ENCODE results near the gene SUFU.
A peak's percentile ranks its signal among the peaks of the same experiment; 100 is the strongest.

Gene SUFU

DNA sequence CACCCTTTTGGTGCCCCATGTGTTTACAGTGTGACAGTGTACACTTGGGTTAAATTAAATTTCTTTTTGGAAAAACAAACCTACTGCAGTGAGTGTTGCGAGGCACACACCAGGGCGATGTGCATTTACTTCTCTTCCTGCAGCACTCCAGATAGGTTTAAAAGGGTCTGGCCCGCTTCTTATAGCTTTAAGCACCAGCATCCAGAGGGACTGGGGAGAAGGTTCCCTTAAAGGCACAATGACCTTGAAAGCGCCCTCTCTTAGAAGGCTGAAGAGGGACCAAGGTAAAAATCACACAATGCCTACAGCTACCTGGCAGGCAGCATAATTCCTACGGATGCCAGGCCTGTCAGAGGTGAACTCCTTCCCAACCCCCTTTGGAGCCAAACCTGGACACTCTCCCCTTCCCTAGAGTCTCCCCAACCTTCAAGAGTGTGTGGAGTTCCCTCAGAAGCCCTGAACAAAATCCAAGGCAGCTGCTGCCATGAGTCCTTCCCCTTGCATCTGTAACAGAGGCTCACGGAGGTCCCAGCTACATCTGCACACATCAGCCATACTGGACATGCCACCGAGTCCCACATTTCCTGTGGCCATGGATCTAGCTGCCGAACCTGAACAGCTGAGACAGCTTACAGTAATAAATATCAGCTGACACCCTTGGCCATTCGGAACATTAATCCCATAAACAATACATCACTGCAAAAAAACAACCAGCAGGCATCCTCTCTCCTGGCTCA is 173.7 kb downstream of the SUFU start:
- peak overlapping the region; percentile 89 for H3K27ac ChIP-seq (ENCODE audit: low read length, poor library complexity, severe bottlenecking)
- H3K9me3 ChIP-seq (ENCODE audit: control insufficient read depth, low read length): no peaks in the 10 kb centered on the region
- peaks cover 10% of the 10 kb centered on the region for H3K79me1 ChIP-seq (replicated peaks; ENCODE audit: low read length, poor library complexity, severe bottlenecking)
- peaks cover 51% of the 10 kb centered on the region for H3K4me1 ChIP-seq (ENCODE audit: control insufficient read depth, insufficient read depth, low read depth, low read length)
- peak; percentile 15 for DNase-seq
- peak overlapping the region; percentile 98 for H2AK5ac ChIP-seq (ENCODE audit: low read length, severe bottlenecking)
- H4K91ac ChIP-seq (ENCODE audit: low read length): peak overlapping the region; percentile 88
- peak overlapping the region; percentile 73 for H2BK15ac ChIP-seq (ENCODE audit: low read depth, poor library complexity, severe bottlenecking)
- no peak overlapping the region for H3K9ac ChIP-seq (ENCODE audit: low read length)
- H3K4ac ChIP-seq (ENCODE audit: low read depth in 1 of 2, low read length in 2 of 2): peak overlapping the region; percentile 77 to 79
- 49% methylated on average over 9 of the region's 9 CpGs for WGBS
- H2AFZ ChIP-seq (ENCODE audit: low read depth, low read length): no peak overlapping the region
- H3K14ac ChIP-seq (ENCODE audit: low read length in 2 of 2): no peak overlapping the region
- peak overlapping the region; percentile 74 to 90 for H3K18ac ChIP-seq (ENCODE audit: low read depth in 1 of 2, low read length in 2 of 2)
- no peak overlapping the region for H3K4me3 ChIP-seq (ENCODE audit: insufficient read depth in 1 of 2, low read depth in 1 of 2, low read length in 2 of 2)
- peak overlapping the region; percentile 91 to 97 for H2BK12ac ChIP-seq (ENCODE audit: low read length in 2 of 2)
- H3K27me3 ChIP-seq (ENCODE audit: control insufficient read depth in 1 of 2, insufficient read depth in 1 of 2, low read length in 2 of 2): no peaks in the 10 kb centered on the region
- peaks cover 14 to 18% of the 10 kb centered on the region in 2 experiments for H3K36me3 ChIP-seq (ENCODE audit: control insufficient read depth in 1 of 2, insufficient read depth in 2 of 2, low read depth in 1 of 2, low read length in 2 of 2)
- H3K4me2 ChIP-seq (ENCODE audit: low read length, poor library complexity, severe bottlenecking): no peak overlapping the region
- peak overlapping the region; percentile 64 for H2BK120ac ChIP-seq (ENCODE audit: low read depth, low read length)
- H4K8ac ChIP-seq (ENCODE audit: low read length): peak overlapping the region; percentile 52
- H2BK5ac ChIP-seq (ENCODE audit: low read depth, low read length, poor library complexity, severe bottlenecking): peak overlapping the region; percentile 33
- peak overlapping the region in 1 of 2 experiments; percentile 11 for H3K23ac ChIP-seq (ENCODE audit: low read length in 2 of 2)

DNA sequence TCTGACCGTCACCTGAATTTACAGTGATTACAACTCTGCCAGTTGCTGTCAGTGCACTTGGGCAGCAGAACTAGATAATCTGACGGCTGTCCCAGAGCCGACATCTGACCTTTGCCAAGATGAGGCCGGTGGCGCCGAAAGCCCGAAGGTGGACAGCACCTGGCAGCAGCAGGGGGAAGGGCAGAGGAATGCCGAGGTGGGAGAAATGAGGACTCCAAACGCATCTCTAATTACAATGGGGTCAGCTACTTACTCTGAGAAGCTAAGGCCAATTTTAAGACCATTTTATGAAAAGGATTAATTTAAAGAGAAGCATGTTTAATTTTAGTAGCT is 174.3 kb downstream of the SUFU start:
- Histone ChIP-seq H2BK12ac (ENCODE audit: low read length in 2 of 2) (peak overlapping the region; percentile 91 to 97), H3K36me3 (ENCODE audit: control insufficient read depth in 1 of 2, insufficient read depth in 2 of 2, low read depth in 1 of 2, low read length in 2 of 2) (peaks cover 14 to 19% of the 10 kb centered on the region in 2 experiments), H4K91ac (ENCODE audit: low read length) (peak overlapping the region; percentile 88), H3K4me1 (ENCODE audit: control insufficient read depth, insufficient read depth, low read depth, low read length) (peaks cover 50% of the 10 kb centered on the region), H2AK5ac (ENCODE audit: low read length, severe bottlenecking) (peak overlapping the region; percentile 98), H3K27ac (ENCODE audit: low read length, poor library complexity, severe bottlenecking) (no peak overlapping the region), H3K79me1 (replicated peaks; ENCODE audit: low read length, poor library complexity, severe bottlenecking) (peaks cover 10% of the 10 kb centered on the region), H3K27me3 (ENCODE audit: control insufficient read depth in 1 of 2, insufficient read depth in 1 of 2, low read length in 2 of 2) (no peaks in the 10 kb centered on the region), H3K14ac (ENCODE audit: low read length in 2 of 2) (no peak overlapping the region), H3K18ac (ENCODE audit: low read depth in 1 of 2, low read length in 2 of 2) (no peak overlapping the region), H3K9me3 (ENCODE audit: control insufficient read depth, low read length) (no peaks in the 10 kb centered on the region), H3K23ac (ENCODE audit: low read length in 2 of 2) (no peak overlapping the region), H2BK120ac (ENCODE audit: low read depth, low read length) (peak overlapping the region; percentile 24), H3K4me3 (ENCODE audit: insufficient read depth in 1 of 2, low read depth in 1 of 2, low read length in 2 of 2) (no peak overlapping the region), H2AFZ (ENCODE audit: low read depth, low read length) (no peak overlapping the region), H4K8ac (ENCODE audit: low read length) (peak overlapping the region; percentile 57), H3K4ac (ENCODE audit: low read depth in 1 of 2, low read length in 2 of 2) (peak overlapping the region; percentile 21 to 73), H3K9ac (ENCODE audit: low read length) (no peak overlapping the region), H3K4me2 (ENCODE audit: low read length, poor library complexity, severe bottlenecking) (no peak overlapping the region), H2BK5ac (ENCODE audit: low read depth, low read length, poor library complexity, severe bottlenecking) (no peak overlapping the region), H2BK15ac (ENCODE audit: low read depth, poor library complexity, severe bottlenecking) (peak overlapping the region; percentile 73)
- 71% methylated on average over 9 of the region's 9 CpGs for WGBS
- no peak for DNase-seq

GRCh38 chr10:102678842-102679289 is 175.1 kb downstream of the SUFU start:
- Histone ChIP-seq H3K4me2 (ENCODE audit: low read length, poor library complexity, severe bottlenecking) (peak overlapping the region; percentile 8), H3K14ac (ENCODE audit: low read length in 2 of 2) (no peak overlapping the region), H3K4me3 (ENCODE audit: insufficient read depth in 1 of 2, low read depth in 1 of 2, low read length in 2 of 2) (no peak overlapping the region), H2BK12ac (ENCODE audit: low read length in 2 of 2) (peak overlapping the region in 1 of 2 experiments; percentile 45), H4K8ac (ENCODE audit: low read length) (peak overlapping the region; percentile 73), H3K4me1 (ENCODE audit: control insufficient read depth, insufficient read depth, low read depth, low read length) (peaks cover 48% of the 10 kb centered on the region), H2BK15ac (ENCODE audit: low read depth, poor library complexity, severe bottlenecking) (peak overlapping the region; percentile 37), H3K9ac (ENCODE audit: low read length) (no peak overlapping the region), H2AK5ac (ENCODE audit: low read length, severe bottlenecking) (peak overlapping the region; percentile 76), H3K36me3 (ENCODE audit: control insufficient read depth in 1 of 2, insufficient read depth in 2 of 2, low read depth in 1 of 2, low read length in 2 of 2) (peaks cover 17 to 23% of the 10 kb centered on the region in 2 experiments), H3K18ac (ENCODE audit: low read depth in 1 of 2, low read length in 2 of 2) (peak overlapping the region; percentile 48 to 62), H3K27ac (ENCODE audit: low read length, poor library complexity, severe bottlenecking) (peak overlapping the region; percentile 90), H2BK120ac (ENCODE audit: low read depth, low read length) (peak overlapping the region; percentile 45), H3K27me3 (ENCODE audit: control insufficient read depth in 1 of 2, insufficient read depth in 1 of 2, low read length in 2 of 2) (no peaks in the 10 kb centered on the region), H3K9me3 (ENCODE audit: control insufficient read depth, low read length) (no peaks in the 10 kb centered on the region), H2BK5ac (ENCODE audit: low read depth, low read length, poor library complexity, severe bottlenecking) (peak overlapping the region; percentile 33), H3K79me1 (replicated peaks; ENCODE audit: low read length, poor library complexity, severe bottlenecking) (peaks cover 10% of the 10 kb centered on the region), H3K23ac (ENCODE audit: low read length in 2 of 2) (no peak overlapping the region), H3K4ac (ENCODE audit: low read depth in 1 of 2, low read length in 2 of 2) (peak overlapping the region in 1 of 2 experiments; percentile 43), H2AFZ (ENCODE audit: low read depth, low read length) (peak overlapping the region; percentile 16), H4K91ac (ENCODE audit: low read length) (peak overlapping the region; percentile 55)
- 3% methylated on average over 9 of the region's 9 CpGs for WGBS
- DNase-seq: peak; percentile 78

- H2BK120ac ChIP-seq (ENCODE audit: low read depth, low read length): no peak overlapping the region
- H3K79me1 ChIP-seq (replicated peaks; ENCODE audit: low read length, poor library complexity, severe bottlenecking): peaks cover 10% of the 10 kb centered on the region
- no peak overlapping the region for H4K91ac ChIP-seq (ENCODE audit: low read length)
- H3K9ac ChIP-seq (ENCODE audit: low read length): no peak overlapping the region
- peak overlapping the region; percentile 10 to 34 for H3K4ac ChIP-seq (ENCODE audit: low read depth in 1 of 2, low read length in 2 of 2)
- peak overlapping the region; percentile 21 for H2BK5ac ChIP-seq (ENCODE audit: low read depth, low read length, poor library complexity, severe bottlenecking)
- peaks cover 21 to 24% of the 10 kb centered on the region in 2 experiments for H3K36me3 ChIP-seq (ENCODE audit: control insufficient read depth in 1 of 2, insufficient read depth in 2 of 2, low read depth in 1 of 2, low read length in 2 of 2)
- H3K23ac ChIP-seq (ENCODE audit: low read length in 2 of 2): no peak overlapping the region
- H2BK12ac ChIP-seq (ENCODE audit: low read length in 2 of 2): peak overlapping the region in 1 of 2 experiments; percentile 33
- no peak overlapping the region for H3K4me3 ChIP-seq (ENCODE audit: insufficient read depth in 1 of 2, low read depth in 1 of 2, low read length in 2 of 2)
- H3K27ac ChIP-seq (ENCODE audit: low read length, poor library complexity, severe bottlenecking): peak overlapping the region; percentile 90
- DNase-seq: no peak
- WGBS: 97% methylated on average over 3 of the region's 4 CpGs
- no peak overlapping the region for H2BK15ac ChIP-seq (ENCODE audit: low read depth, poor library complexity, severe bottlenecking)
- peaks cover 41% of the 10 kb centered on the region for H3K4me1 ChIP-seq (ENCODE audit: control insufficient read depth, insufficient read depth, low read depth, low read length)
- no peak overlapping the region for H2AFZ ChIP-seq (ENCODE audit: low read depth, low read length)
- H4K8ac ChIP-seq (ENCODE audit: low read length): no peak overlapping the region
- peak overlapping the region; percentile 16 for H2AK5ac ChIP-seq (ENCODE audit: low read length, severe bottlenecking)
- H3K9me3 ChIP-seq (ENCODE audit: control insufficient read depth, low read length): no peaks in the 10 kb centered on the region
- H3K27me3 ChIP-seq (ENCODE audit: control insufficient read depth in 1 of 2, insufficient read depth in 1 of 2, low read length in 2 of 2): no peaks in the 10 kb centered on the region
- H3K4me2 ChIP-seq (ENCODE audit: low read length, poor library complexity, severe bottlenecking): no peak overlapping the region
- H3K14ac ChIP-seq (ENCODE audit: low read length in 2 of 2): no peak overlapping the region
- H3K18ac ChIP-seq (ENCODE audit: low read depth in 1 of 2, low read length in 2 of 2): peak overlapping the region in 1 of 2 experiments; percentile 62
Measured at GRCh38 chr10:102679596-102679995, 175.8 kb downstream of the SUFU start.

Measured in mesenchymal stem cell (in vitro differentiated cells and primary cell).